Stimulated activated CD8-positive, alpha-beta memory T cell treated with anti-CD3 and anti-CD28 coated beads, Interleukin-12 subunit alpha, Interleukin-12 subunit beta, amount 100 ng/mL, for 24 hours (primary cell): Measurements from ENCODE around the gene ABCC2.

Source experiments
- DNase-seq: peaks from one replicate; pipeline ENCODE4 v3.0.0-alpha.2; 2020; ENCODE audit errors: extremely low read depth

ABCC2 gene

DNA sequence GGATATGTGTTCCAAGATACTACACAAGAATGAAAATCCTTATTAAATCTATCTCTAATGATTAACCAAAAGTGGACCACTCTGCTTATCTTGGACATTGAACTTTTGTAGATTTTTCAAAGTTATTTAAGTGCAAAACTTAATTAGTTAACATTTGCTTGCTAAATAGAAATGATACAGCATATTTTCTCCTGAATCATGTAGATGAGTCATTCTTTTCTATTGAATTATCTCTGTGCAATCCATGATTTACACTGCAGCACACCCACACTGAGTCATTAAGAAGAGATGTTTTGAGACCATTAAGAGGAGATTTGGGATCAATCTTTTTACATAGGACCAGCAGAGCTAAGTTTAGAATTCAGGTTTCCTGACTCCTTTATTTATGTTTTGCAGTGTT, 6.6 kb upstream of the ABCC2 start:
- DNase-seq, result no peak

GRCh38 chr10:99777918-99778714, 4.3 kb upstream of the ABCC2 start:
- DNase-seq, result no peak

DNA sequence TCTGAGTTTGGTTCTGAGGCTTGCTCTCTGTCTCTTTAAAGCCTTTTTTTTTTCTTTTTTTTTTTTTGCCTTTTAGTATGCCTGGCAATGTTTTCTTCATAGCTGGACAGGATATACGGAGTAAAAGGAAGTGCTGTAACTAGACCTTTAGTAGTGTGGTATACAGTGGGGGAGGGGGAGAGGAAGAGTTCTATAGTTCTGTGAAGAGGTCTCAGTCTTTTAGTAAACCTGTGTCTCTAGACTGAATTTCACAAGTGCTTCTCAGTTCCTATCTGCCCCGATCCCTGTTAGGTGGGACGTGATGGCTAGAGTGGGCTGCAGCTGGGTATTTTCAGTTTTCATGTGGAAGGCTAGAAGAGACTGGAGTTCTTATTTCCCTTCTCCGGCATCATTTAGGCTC, 3.1 kb upstream of the ABCC2 start:
- DNase-seq, result no peak

DNA sequence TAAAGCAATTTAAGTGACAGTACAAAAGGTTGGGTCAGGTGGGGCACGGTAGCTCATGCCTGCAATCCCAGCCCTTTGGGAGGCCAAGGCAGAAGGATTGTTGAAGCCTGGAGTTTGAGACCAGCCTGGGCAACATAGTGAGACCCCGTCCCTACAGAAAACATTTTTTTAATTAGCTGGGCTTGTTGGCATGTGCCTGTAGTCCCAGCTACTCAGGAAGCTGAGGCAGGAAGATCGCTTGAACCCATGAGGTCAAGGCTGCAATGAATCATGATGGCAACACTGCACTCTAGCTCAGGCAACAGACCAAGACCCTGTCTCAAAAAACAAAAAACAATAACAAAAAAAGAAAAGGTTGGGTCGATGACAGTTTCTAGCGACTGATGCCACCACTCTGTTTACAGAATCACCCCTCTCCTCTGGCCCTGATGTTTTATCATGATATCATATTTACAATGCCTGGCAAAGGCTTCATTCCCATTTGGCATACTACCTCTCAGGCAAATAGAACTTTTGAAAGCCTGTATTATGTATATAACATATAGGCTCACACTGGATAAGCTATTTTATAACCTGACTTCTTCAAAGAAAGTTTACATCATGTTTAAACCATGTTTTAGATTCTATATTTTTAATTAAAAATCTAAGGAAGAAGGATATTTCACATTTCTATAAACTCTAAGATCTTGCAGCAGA, 558 bp upstream of the ABCC2 start:
- no peak for DNase-seq

- DNase-seq, result no peak
These were observed 1.7 kb downstream of the ABCC2 start for GRCh38 chr10:99784016-99784726.

GRCh38 chr10:99784727-99785441, 2.4 kb downstream of the ABCC2 start:
- DNase-seq, result no peak

DNA sequence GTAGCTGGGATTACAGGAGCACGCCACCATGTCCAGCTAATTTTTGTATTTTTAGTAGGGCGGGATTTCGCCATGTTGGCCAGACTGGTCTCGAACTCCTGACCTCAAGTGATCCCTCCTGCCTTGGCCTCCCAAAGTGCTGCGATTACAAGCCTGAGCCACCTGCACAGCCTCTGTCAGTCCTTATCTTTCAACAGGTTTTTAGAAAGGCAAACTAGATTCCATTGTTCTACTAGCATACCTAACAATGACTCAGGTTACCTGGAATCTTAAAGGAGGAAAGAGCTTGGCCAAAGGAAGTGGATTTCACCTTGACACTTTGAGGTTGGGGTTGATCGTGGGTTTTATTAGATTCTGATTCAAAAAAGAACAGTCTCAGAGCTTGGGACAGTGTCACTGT, 3.2 kb downstream of the ABCC2 start:
- DNase-seq, result no peak

DNA sequence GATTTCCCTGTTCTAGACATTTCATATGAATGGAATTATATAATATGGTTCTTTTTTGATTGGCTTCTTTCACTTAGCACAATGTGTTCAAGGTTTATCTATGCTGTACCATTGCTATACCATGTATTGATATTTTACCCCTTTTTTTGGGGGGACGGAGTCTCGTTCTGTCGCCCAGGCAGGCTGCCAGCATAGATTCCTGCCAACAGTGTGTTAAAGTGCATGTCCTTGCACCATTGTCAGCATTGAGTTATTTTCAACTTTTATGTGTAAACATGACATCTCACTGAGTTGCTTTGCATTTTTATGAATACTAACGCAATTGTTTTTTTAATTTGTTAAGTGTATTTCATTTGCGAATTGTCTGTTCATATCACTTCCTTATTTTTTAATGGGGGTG, 4.9 kb downstream of the ABCC2 start:
- no peak for DNase-seq

DNA sequence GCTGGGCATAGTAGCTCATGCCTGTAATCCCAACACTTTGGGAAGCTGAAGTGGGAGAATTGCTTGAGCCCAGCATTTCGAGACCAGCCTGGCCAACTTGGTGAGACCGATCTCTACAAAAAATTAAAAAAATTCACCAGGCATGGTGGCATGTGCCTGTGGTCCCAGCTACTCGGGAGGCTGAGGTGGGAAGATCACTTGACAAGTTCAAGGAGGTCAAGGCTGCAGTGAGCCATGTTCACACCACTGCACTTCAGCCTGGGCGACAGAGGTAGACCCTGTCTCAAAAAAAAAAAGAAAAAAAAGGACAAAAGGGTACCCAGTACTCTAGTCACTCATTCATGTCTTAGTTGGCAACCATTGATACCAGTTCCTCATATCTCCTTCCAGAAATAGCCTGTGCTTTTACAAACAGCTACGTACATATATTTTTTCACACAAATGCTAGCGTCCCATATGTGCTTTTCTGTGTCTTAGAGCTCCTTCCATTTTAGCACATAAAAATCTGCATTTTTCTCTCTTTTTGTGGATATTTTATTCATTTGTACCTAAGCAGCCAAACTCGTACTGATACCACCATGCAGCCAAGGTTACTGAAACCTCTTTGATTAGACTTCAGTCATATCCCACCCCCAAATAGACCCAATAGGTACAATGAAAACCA, 5.5 kb downstream of the ABCC2 start:
- no peak for DNase-seq

DNA sequence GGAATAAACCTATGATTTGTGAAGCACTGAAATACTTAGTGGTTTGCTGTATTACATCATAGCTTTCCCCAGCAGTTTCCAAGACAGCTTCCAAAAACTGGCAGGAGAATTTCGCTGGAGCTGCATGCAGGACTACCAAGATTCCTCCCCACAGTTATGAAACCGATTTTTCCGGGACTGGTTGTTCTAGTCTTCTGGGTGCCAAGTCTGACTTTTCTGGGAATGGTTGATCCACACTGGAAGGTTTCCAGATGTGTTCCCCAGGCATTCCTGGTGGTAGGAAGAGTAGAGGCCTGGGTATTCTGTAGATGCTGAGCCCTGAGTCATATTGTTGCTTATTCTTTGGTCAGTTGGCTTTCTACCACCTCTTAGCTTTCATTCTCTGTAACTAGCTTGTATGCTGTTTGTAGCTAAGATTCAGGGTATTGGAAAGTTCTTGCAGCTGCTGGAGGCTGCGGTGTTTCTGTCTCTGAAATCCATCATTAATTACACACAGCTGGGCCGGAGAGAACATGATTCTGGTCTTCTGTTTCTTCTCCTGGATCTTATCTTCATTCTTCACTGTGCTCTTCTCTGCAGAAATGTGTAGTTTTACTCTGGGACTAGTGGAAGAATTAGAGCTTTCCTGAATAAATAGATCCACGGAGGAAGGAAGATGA, 6.3 kb downstream of the ABCC2 start:
- no peak for DNase-seq

GRCh38 chr10:99791831-99792230, 9.4 kb downstream of the ABCC2 start:
- DNase-seq, result no peak

GRCh38 chr10:99793819-99794218, 11.4 kb downstream of the ABCC2 start:
- DNase-seq, result no peak

DNA sequence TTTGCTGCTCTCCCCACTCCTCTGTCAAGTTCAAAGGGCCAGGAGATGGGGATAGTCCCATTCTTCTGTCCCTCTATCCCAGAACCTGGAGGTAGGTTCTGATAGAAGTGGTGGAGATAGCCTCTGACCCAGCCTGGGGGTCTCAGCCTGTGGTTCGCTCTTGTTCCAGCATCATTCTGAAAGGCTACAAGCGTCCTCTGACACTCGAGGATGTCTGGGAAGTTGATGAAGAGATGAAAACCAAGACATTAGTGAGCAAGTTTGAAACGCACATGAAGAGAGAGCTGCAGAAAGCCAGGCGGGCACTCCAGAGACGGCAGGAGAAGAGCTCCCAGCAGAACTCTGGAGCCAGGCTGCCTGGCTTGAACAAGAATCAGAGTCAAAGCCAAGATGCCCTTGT, 14.5 kb downstream of the ABCC2 start:
- no peak for DNase-seq

DNA sequence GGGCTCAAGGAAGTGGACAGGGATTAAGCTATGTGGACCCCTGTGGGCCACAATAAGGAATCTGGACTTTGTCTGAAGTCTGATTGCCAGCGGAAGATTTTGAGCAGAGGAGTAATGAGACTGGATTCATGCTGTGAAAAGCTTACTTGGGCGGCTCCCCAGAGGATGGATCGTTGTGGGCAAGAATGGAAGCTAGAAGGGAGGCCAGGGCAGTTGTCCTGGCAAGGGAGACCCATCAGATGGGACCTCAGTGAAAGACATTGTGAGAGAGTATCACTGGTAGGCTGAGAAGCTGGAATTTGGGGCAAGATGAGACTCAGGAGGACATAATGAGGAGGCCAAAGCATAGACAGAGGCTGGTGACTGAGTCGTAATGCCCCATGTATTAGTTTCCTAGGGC, 15.6 kb downstream of the ABCC2 start:
- DNase-seq, result no peak

DNA sequence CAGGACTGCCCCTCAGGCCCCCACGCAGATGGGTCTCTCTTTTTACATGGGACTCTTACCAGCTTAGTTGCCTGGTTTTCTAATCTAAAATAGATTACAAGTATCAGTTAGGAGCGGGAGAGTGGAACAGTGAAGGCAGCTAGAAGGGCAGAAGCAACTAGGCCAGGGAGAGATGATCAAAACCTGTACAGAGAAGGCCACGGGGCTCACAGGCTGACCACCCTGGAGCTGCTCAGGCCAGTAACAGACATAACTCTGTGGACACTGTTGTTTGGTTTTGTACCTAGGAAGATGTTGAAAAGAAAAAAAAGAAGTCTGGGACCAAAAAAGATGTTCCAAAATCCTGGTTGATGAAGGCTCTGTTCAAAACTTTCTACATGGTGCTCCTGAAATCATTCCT, 16.5 kb downstream of the ABCC2 start:
- no peak for DNase-seq

GRCh38 chr10:99799613-99800012, 17.2 kb downstream of the ABCC2 start:
- DNase-seq, result no peak

DNA sequence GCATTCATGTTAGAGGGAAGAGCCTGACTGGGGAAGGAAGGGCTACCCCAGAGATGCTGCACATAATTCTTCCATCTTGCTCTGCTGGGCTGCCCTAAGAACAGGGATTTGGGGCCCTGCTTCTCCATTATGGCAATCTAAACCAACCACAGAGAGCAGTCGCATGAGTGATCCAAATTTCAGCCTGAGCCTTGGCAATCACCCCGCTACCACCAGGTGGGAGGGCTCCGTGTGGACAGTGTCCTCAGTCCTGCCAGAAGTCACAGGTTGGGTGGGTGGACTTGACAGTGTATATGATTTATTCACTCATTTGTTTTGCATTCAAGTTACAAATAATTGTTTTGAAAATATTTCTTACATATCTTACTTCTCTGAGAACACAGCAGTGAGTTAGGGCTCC, 22.0 kb downstream of the ABCC2 start:
- no peak for DNase-seq

- no peak for DNase-seq
These were observed 22.8 kb downstream of the ABCC2 start for GRCh38 chr10:99805190-99805589.

GRCh38 chr10:99806091-99806490, 23.7 kb downstream of the ABCC2 start:
- DNase-seq, result no peak

DNA sequence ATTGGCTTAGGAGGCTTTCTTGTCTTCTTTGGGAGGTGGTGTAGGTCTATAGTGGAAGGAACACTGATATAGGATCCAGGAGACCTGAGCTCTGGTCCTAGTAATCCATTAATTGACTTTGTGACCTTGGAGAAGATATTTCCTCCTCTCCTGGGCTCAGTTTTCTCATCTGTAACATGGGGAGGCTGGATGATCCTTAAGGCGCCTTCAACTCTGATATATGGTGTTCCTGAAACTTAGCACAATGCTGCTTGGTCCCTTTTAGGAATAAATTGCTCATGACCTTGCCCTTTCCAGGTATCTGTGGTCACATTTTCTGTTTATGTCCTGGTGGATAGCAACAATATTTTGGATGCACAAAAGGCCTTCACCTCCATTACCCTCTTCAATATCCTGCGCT, 25.3 kb downstream of the ABCC2 start:
- DNase-seq, result no peak

- DNase-seq, result no peak
These were observed 25.8 kb downstream of the ABCC2 start for GRCh38 chr10:99808270-99808669.
